ENCODE data around the gene HIBADH. TPM values are rescaled to one million over a fixed set of nuclear protein-coding genes. Genes with fewer than 3 reads are reported as not detected.

HIBADH gene
- total RNA-seq, 2 experiments from 2014 or later: 19.2 to 24.0 TPM

DNA sequence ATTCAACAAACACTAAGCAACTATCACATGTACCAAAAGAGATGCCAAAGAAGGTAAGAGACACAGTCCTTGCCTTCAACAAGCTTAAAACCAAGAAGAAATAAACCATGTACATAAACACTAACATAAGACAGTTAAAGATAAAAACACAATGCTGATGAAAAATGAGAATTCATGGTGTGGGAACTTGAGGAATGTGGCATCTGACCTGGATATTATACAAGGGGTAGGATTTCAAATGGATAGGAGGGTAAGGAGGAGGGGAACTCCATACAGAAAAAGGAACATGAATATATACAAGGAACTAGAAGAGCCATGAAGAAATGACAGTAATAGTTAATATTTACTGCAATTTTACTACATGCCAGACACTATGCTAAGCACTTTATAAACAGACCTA, 11.0 kb downstream of the HIBADH start:
- Histone ChIP-seq H3K9me3 (ENCODE audit: low read length) (no peaks in the 10 kb centered on the region), H3K9me2 (ENCODE audit: insufficient read depth, low read length) (no peaks in the 10 kb centered on the region), H3K27ac (ENCODE audit: low read depth, low read length, poor library complexity, severe bottlenecking) (no peak overlapping the region), H3K4me1 (ENCODE audit: insufficient read depth, low read length, poor library complexity, severe bottlenecking) (no peaks in the 10 kb centered on the region), H3K79me2 (ENCODE audit: insufficient read depth, low read depth, low read length) (no peaks in the 10 kb centered on the region), H2AFZ (ENCODE audit: low read length) (no peak overlapping the region), H4K20me1 (ENCODE audit: insufficient read depth, low read length) (no peaks in the 10 kb centered on the region), H3K36me3 (ENCODE audit: insufficient read depth, low read length) (peaks cover 23% of the 10 kb centered on the region; the same call in 1 of the 2 replicates), H3K4me2 (ENCODE audit: low read length) (no peak overlapping the region), H3K4me3 (ENCODE audit: low read depth, low read length, poor library complexity, severe bottlenecking) (no peak overlapping the region)
- intact Hi-C loops (cut with micrococcal nuclease; ENCODE audit: unreplicated experiment): no loop called here
- DNase-seq (ENCODE audit: low spot score): no peak
- POLR2A ChIA-PET: no interaction called here
- TF ChIP-seq, protein P1, sequence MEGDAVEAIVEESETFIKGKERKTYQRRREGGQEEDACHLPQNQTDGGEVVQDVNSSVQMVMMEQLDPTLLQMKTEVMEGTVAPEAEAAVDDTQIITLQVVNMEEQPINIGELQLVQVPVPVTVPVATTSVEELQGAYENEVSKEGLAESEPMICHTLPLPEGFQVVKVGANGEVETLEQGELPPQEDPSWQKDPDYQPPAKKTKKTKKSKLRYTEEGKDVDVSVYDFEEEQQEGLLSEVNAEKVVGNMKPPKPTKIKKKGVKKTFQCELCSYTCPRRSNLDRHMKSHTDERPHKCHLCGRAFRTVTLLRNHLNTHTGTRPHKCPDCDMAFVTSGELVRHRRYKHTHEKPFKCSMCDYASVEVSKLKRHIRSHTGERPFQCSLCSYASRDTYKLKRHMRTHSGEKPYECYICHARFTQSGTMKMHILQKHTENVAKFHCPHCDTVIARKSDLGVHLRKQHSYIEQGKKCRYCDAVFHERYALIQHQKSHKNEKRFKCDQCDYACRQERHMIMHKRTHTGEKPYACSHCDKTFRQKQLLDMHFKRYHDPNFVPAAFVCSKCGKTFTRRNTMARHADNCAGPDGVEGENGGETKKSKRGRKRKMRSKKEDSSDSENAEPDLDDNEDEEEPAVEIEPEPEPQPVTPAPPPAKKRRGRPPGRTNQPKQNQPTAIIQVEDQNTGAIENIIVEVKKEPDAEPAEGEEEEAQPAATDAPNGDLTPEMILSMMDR (conservative IDR thresholded peaks at IDR 0.05; ENCODE audit: low read length): no peak
- TF ChIP-seq EZH2phosphoT487 (IDR thresholded peaks at IDR 0.05; ENCODE audit: borderline replicate concordance, low read depth, low read length): no peak
- BruUV-seq (replicated peaks): no TSS peak
- CTCF ChIA-PET (ENCODE audit: unreplicated experiment): no interaction called here

DNA sequence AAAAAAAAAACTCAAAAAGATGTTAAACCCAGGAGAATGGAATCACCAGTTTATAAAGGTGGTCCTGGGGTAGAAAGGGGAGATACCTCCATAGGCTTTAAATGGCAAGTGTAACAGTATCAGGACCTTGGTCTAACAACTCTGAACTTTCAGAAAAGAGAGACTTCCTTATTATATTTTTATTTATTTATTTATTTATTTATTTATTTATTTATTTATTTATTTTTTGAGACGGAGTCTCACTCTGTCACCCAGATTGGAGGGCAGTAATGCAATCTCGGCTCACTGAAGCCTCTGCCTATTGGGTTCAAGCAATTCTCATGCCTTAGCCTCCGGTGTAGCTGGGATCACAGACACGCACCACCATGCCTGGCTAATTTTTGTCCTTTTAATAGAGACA, 12.4 kb downstream of the HIBADH start:
- Histone ChIP-seq H3K9me3 (ENCODE audit: low read length) (no peaks in the 10 kb centered on the region), H2AFZ (ENCODE audit: low read length) (no peak overlapping the region), H3K9me2 (ENCODE audit: insufficient read depth, low read length) (no peaks in the 10 kb centered on the region), H3K27ac (ENCODE audit: low read depth, low read length, poor library complexity, severe bottlenecking) (no peak overlapping the region), H3K4me1 (ENCODE audit: insufficient read depth, low read length, poor library complexity, severe bottlenecking) (no peaks in the 10 kb centered on the region), H3K79me2 (ENCODE audit: insufficient read depth, low read depth, low read length) (no peaks in the 10 kb centered on the region), H3K4me3 (ENCODE audit: low read depth, low read length, poor library complexity, severe bottlenecking) (no peak overlapping the region), H3K36me3 (ENCODE audit: insufficient read depth, low read length) (peaks cover 23% of the 10 kb centered on the region; the same call in 1 of the 2 replicates), H4K20me1 (ENCODE audit: insufficient read depth, low read length) (no peaks in the 10 kb centered on the region), H3K4me2 (ENCODE audit: low read length) (no peak overlapping the region)
- no peak for DNase-seq (ENCODE audit: low spot score)
- ChIA-PET POLR2A (interaction anchor here (0.7 to 1.5 kb wide), 2 partner anchors 16 to 449 kb away, joined by 3 to 5 read pairs; no protein-coding TSS in a partner anchor), CTCF (ENCODE audit: unreplicated experiment) (no interaction called here)
- BruUV-seq (replicated peaks): no TSS peak
- no peak for TF ChIP-seq EZH2phosphoT487 (IDR thresholded peaks at IDR 0.05; ENCODE audit: borderline replicate concordance, low read depth, low read length)
- TF ChIP-seq, protein P1 (conservative IDR thresholded peaks at IDR 0.05; ENCODE audit: low read length): no peak
- intact Hi-C loops (cut with micrococcal nuclease; ENCODE audit: unreplicated experiment): no loop called here

DNA sequence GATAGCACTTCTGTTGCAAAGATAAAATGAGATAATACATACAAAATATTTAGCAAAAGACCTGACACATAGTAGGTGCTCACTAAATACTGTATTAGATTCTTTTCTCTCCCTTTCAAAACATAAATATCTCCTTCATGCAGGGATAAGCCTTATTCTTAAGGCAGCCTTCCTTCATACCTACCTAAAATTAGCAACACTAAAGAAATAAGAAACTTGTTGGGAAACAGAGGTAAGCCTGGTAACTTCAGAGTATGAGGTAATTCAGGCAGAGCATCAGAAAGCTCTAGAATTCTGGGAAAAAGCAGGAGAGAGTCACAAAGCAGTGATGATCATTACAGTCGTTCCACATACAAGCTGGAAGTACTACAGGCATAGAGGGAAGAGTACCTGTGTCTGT, 15.2 kb downstream of the HIBADH start:
- CTCF ChIA-PET (ENCODE audit: unreplicated experiment): no interaction called here
- no peak overlapping the region for H2AFZ ChIP-seq (ENCODE audit: low read length)
- no peaks in the 10 kb centered on the region for H3K9me3 ChIP-seq (ENCODE audit: low read length)
- no peaks in the 10 kb centered on the region for H3K79me2 ChIP-seq (ENCODE audit: insufficient read depth, low read depth, low read length)
- H3K4me3 ChIP-seq (ENCODE audit: low read depth, low read length, poor library complexity, severe bottlenecking): no peak overlapping the region
- no peak for DNase-seq (ENCODE audit: low spot score)
- no peak for TF ChIP-seq EZH2phosphoT487 (IDR thresholded peaks at IDR 0.05; ENCODE audit: borderline replicate concordance, low read depth, low read length)
- TF ChIP-seq, protein P1 (conservative IDR thresholded peaks at IDR 0.05; ENCODE audit: low read length): no peak
- no TSS peak for BruUV-seq (replicated peaks)
- H3K4me1 ChIP-seq (ENCODE audit: insufficient read depth, low read length, poor library complexity, severe bottlenecking): no peaks in the 10 kb centered on the region
- intact Hi-C loops (cut with micrococcal nuclease; ENCODE audit: unreplicated experiment): no loop called here
- no peaks in the 10 kb centered on the region for H4K20me1 ChIP-seq (ENCODE audit: insufficient read depth, low read length)
- no peaks in the 10 kb centered on the region for H3K9me2 ChIP-seq (ENCODE audit: insufficient read depth, low read length)
- no peak overlapping the region for H3K27ac ChIP-seq (ENCODE audit: low read depth, low read length, poor library complexity, severe bottlenecking)
- H3K36me3 ChIP-seq (ENCODE audit: insufficient read depth, low read length): peaks cover 23% of the 10 kb centered on the region; the same call in 1 of the 2 replicates
- H3K4me2 ChIP-seq (ENCODE audit: low read length): no peak overlapping the region
- POLR2A ChIA-PET: no interaction called here
